WTC11 (cell line): ENCODE data around the gene CAPZB. TPM values are rescaled to one million over a fixed set of nuclear protein-coding genes. Genes with fewer than 3 reads are reported as not detected.

ENCODE experiments used
- ATAC-seq: fragments of 200-7000 bp; cut with Tn5 transposase; 2 replicates; pipeline ENCODE4 v1.10.0; 2021; ENCODE audit warnings: mild to moderate bottlenecking, moderate library complexity
- CTCF ChIA-PET: fragments of 300-600 bp; sonication (Branson Sonifier 250); formaldehyde crosslinking; loops from one replicate; lab custom pipeline; 2021; ENCODE audit warnings: antibody characterized with exemption; lab: Charles Lee
- POLR2A ChIA-PET: fragments of 350-600 bp; sonication (Branson Sonifier 250); formaldehyde crosslinking; loops from one replicate; lab custom pipeline; 2021; ENCODE audit warnings: antibody characterized with exemption; lab: Charles Lee
- DNase-seq: peaks from one replicate; pipeline ENCODE4 v3.0.0; 2021; ENCODE audit warnings: low spot score
- H3K27ac Mint-ChIP-seq: 2 replicates; pipeline ENCODE4 v1.8.0; 2021; ENCODE audit warnings: mixed read lengths
- H3K27me3 Mint-ChIP-seq: 2 replicates; pipeline ENCODE4 v1.8.0; 2021; ENCODE audit warnings: low read depth, mild to moderate bottlenecking, moderate library complexity, mixed read lengths
- H3K36me3 Mint-ChIP-seq: 2 replicates; pipeline ENCODE4 v1.8.0; 2021; ENCODE audit warnings: mixed read lengths
- H3K4me1 Mint-ChIP-seq: 2 replicates; pipeline ENCODE4 v1.8.0; 2022; ENCODE audit warnings: mixed read lengths
- H3K4me3 Mint-ChIP-seq: 2 replicates; pipeline ENCODE4 v1.8.0; 2021; ENCODE audit warnings: mild to moderate bottlenecking, moderate library complexity, mixed read lengths
- H3K9me3 Mint-ChIP-seq: 2 replicates; pipeline ENCODE4 v1.8.0; 2021; ENCODE audit warnings: mixed read lengths
- ARID4B ChIP-seq: sonication (generic); formaldehyde crosslinking; IDR thresholded peaks from 2 replicates; pipeline ENCODE4 v1.8.0; 2023; ENCODE audit warnings: missing genetic modification reagents, mild to moderate bottlenecking, borderline replicate concordance
- ATF2 ChIP-seq: sonication (generic); formaldehyde crosslinking; IDR thresholded peaks from 2 replicates; pipeline ENCODE4 v1.8.1; 2022; ENCODE audit warnings: low read depth, missing genetic modification reagents, borderline replicate concordance
- CREB1 ChIP-seq: sonication (generic); formaldehyde crosslinking; IDR thresholded peaks from 2 replicates; pipeline ENCODE4 v1.8.0; 2023; ENCODE audit warnings: mild to moderate bottlenecking, missing genetic modification reagents
- E2F4 ChIP-seq: sonication (generic); formaldehyde crosslinking; IDR thresholded peaks from 2 replicates; pipeline ENCODE4 v1.8.1; 2022; ENCODE audit warnings: low read depth, mild to moderate bottlenecking, moderate library complexity, missing genetic modification reagents, borderline replicate concordance
- EMX1 ChIP-seq: fragments of 250-450 bp; sonication (Bioruptor Pico); IDR thresholded peaks from 2 replicates; pipeline ENCODE4 v1.8.0; 2021; ENCODE audit warnings: mild to moderate bottlenecking
- ESRRA ChIP-seq: sonication (generic); formaldehyde crosslinking; IDR thresholded peaks from 2 replicates; pipeline ENCODE4 v1.8.1; 2022; ENCODE audit warnings: mild to moderate bottlenecking, missing genetic modification reagents, borderline replicate concordance
- ETV6 ChIP-seq: sonication (generic); formaldehyde crosslinking; IDR thresholded peaks from 2 replicates; pipeline ENCODE4 v1.8.1; 2022; ENCODE audit warnings: mild to moderate bottlenecking, missing genetic modification reagents
- GTF2I ChIP-seq: fragments of 250-450 bp; sonication (Bioruptor Pico); conservative IDR thresholded peaks from 2 replicates; pipeline ENCODE4 v1.4.0; 2021; ENCODE audit warnings: mild to moderate bottlenecking
- HMGXB4 ChIP-seq: sonication (generic); formaldehyde crosslinking; IDR thresholded peaks from 2 replicates; pipeline ENCODE4 v1.8.1; 2023; ENCODE audit warnings: mild to moderate bottlenecking, moderate library complexity, missing genetic modification reagents
- IRF1 ChIP-seq: sonication (generic); formaldehyde crosslinking; IDR thresholded peaks from 2 replicates; pipeline ENCODE4 v1.8.0; 2023; ENCODE audit warnings: missing genetic modification reagents
- MAX ChIP-seq: sonication (generic); formaldehyde crosslinking; IDR thresholded peaks from 2 replicates; pipeline ENCODE4 v1.8.0; 2022; ENCODE audit warnings: mild to moderate bottlenecking, missing genetic modification reagents
- MXD4 ChIP-seq: fragments of 250-450 bp; sonication (Bioruptor Pico); IDR thresholded peaks from 2 replicates; pipeline ENCODE4 v1.8.0; 2021; ENCODE audit warnings: mild to moderate bottlenecking, moderate library complexity, borderline replicate concordance
- OVOL2 ChIP-seq: fragments of 250-450 bp; sonication (Bioruptor Pico); IDR thresholded peaks from 2 replicates; pipeline ENCODE4 v1.9.0; 2021; ENCODE audit warnings: mild to moderate bottlenecking, borderline replicate concordance
- RELA ChIP-seq: sonication (generic); formaldehyde crosslinking; IDR thresholded peaks from 2 replicates; pipeline ENCODE4 v1.8.1; 2022; ENCODE audit warnings: missing genetic modification reagents, mild to moderate bottlenecking, borderline replicate concordance
- SOX15 ChIP-seq: fragments of 250-450 bp; sonication (Bioruptor Pico); IDR thresholded peaks from 2 replicates; pipeline ENCODE4 v1.9.0; 2021; ENCODE audit warnings: mild to moderate bottlenecking
- TEAD1 ChIP-seq: sonication (generic); formaldehyde crosslinking; IDR thresholded peaks from 2 replicates; pipeline ENCODE4 v1.8.0; 2022; ENCODE audit warnings: mild to moderate bottlenecking, missing genetic modification reagents
- ZBTB21 ChIP-seq: sonication (generic); formaldehyde crosslinking; IDR thresholded peaks from 2 replicates; pipeline ENCODE4 v1.8.1; 2023; ENCODE audit warnings: mild to moderate bottlenecking, missing genetic modification reagents, borderline replicate concordance
- ZNF138 ChIP-seq: sonication (generic); formaldehyde crosslinking; conservative IDR thresholded peaks from 2 replicates; pipeline ENCODE4 v1.8.1; 2022; ENCODE audit warnings: mild to moderate bottlenecking, moderate library complexity, missing genetic modification reagents
- ZNF317 ChIP-seq: sonication (generic); formaldehyde crosslinking; IDR thresholded peaks from 2 replicates; pipeline ENCODE4 v1.8.1; 2023; ENCODE audit warnings: low read depth, mild to moderate bottlenecking, moderate library complexity, missing genetic modification reagents, borderline replicate concordance
- ZSCAN18 ChIP-seq: fragments of 250-450 bp; sonication (Bioruptor Pico); IDR thresholded peaks from 2 replicates; pipeline ENCODE4 v2.1.2; 2022; ENCODE audit warnings: mild to moderate bottlenecking, moderate library complexity
- total RNA-seq: library from RNA; stranded (reverse); gene quantifications from 3 replicates; pipeline ENCODE4 v1.2.3, GENCODE V29; 2021

CAPZB gene
- total RNA-seq, 1 experiment from 2014 or later: 348 TPM

GRCh38 chr1:19528438-19528837, 43.1 kb upstream of the CAPZB start:
- Mint-ChIP-seq H3K4me1 (no peaks in the 10 kb centered on the region), H3K27me3 (peaks cover 4% of the 10 kb centered on the region), H3K27ac (no peak overlapping the region; the same call in 1 of the 2 replicates), H3K36me3 (no peaks in the 10 kb centered on the region), H3K4me3 (no peak overlapping the region), H3K9me3 (peaks cover 6% of the 10 kb centered on the region)
- CTCF ChIA-PET: no interaction called here
- DNase-seq: no peak
- no peak for ATAC-seq
- POLR2A ChIA-PET: no interaction called here
- TF ChIP-seq ETV6 (no peak), MAX (no peak), ZNF317 (CRISPR knock-in tag) (no peak), ZNF138 (CRISPR knock-in tag) (no peak), OVOL2 (CRISPR knock-in tag) (no peak), RELA (CRISPR knock-in tag) (no peak), ATF2 (CRISPR knock-in tag) (no peak), ZBTB21 (CRISPR knock-in tag) (no peak), ARID4B (no peak), IRF1 (no peak), EMX1 (CRISPR knock-in tag) (no peak)
- TF ChIP-seq, all 79 proteins: peak for 0

GRCh38 chr1:19525607-19526545, 40.5 kb upstream of the CAPZB start:
- ChIA-PET CTCF (interaction anchor here (0.6 to 1.3 kb wide), 3 partner anchors 38 to 187 kb away, joined by 3 read pairs; no protein-coding TSS in a partner anchor), POLR2A (no interaction called here)
- Mint-ChIP-seq H3K27me3 (0 out of 2 replicates have a peak, but pooled peaks cover 4% of the 10 kb centered on the region), H3K36me3 (peaks cover 3% of the 10 kb centered on the region), H3K27ac (no peak overlapping the region), H3K4me3 (no peak overlapping the region), H3K4me1 (no peaks in the 10 kb centered on the region), H3K9me3 (peaks cover 9% of the 10 kb centered on the region)
- ATAC-seq: no peak
- DNase-seq: no peak
- TF ChIP-seq TEAD1 (CRISPR knock-in tag) (no peak), SOX15 (CRISPR knock-in tag) (no peak), ESRRA (CRISPR knock-in tag) (no peak), CREB1 (CRISPR knock-in tag) (no peak), MXD4 (CRISPR knock-in tag) (no peak), HMGXB4 (CRISPR knock-in tag) (no peak), ATF2 (CRISPR knock-in tag) (no peak), GTF2I (no peak), E2F4 (no peak), ZSCAN18 (CRISPR knock-in tag) (no peak)
